K562 (cell line): Measurements from ENCODE around the gene ZBED4. TPM values are rescaled to one million over a fixed set of nuclear protein-coding genes. Genes with fewer than 3 reads are reported as not detected.

Source experiments
- CREM ChIP-seq: IDR thresholded peaks from 2 replicates; pipeline ENCODE4 v1.6.1; 2014; ENCODE audit warnings: antibody characterized with exemption, low read depth
- ELF4 ChIP-seq: fragments of 450-650 bp; formaldehyde crosslinking; IDR thresholded peaks from 2 replicates; pipeline ENCODE4 v1.4.0; 2022; ENCODE audit warnings: missing genetic modification characterization
- EZH2 ChIP-seq: IDR thresholded peaks from 2 replicates; pipeline ENCODE4 v1.6.1; 2012; ENCODE audit warnings: low read depth, mild to moderate bottlenecking, inconsistent platforms, low read length, borderline replicate concordance
- FOS ChIP-seq: IDR thresholded peaks from 3 replicates; pipeline ENCODE4 v1.6.1; 2011; ENCODE audit not compliant: insufficient read length; ENCODE audit errors: extremely low read depth
- GATA2 ChIP-seq: sonication (generic); formaldehyde crosslinking; IDR thresholded peaks from 2 replicates; pipeline ENCODE4 v1.4.0; 2020; ENCODE audit warnings: mild to moderate bottlenecking, missing genetic modification reagents
- HNRNPL ChIP-seq: fragments of 200-400 bp; formaldehyde crosslinking; IDR thresholded peaks from 2 replicates; pipeline ENCODE4 v1.6.1; 2017; ENCODE audit warnings: low read depth, mild to moderate bottlenecking, low read length
- ZNF436 ChIP-seq: fragments of 250-450, 450-650 bp; sonication (Bioruptor Pico); formaldehyde crosslinking; IDR thresholded peaks from 2 replicates; pipeline ENCODE4 v1.7.0; 2020; ENCODE audit warnings: mild to moderate bottlenecking
- ZNF584 ChIP-seq: fragments of 200-800 bp; sonication (Bioruptor generic); IDR thresholded peaks from 2 replicates; pipeline ENCODE4 v1.6.1; 2016; ENCODE audit warnings: low read depth, mild to moderate bottlenecking, missing genetic modification characterization, missing compliant biosample characterization
- ZNF764 ChIP-seq: fragments of 250-450 bp; sonication (Bioruptor Pico); IDR thresholded peaks from 2 replicates; pipeline ENCODE4 v1.4.0; 2020; ENCODE audit warnings: low read depth, mild to moderate bottlenecking, moderate library complexity
- polyA plus RNA-seq, 8 experiments: library from polyadenylated mRNA; depleted of rRNA in 4 of 8; stranded (reverse) in 5 of 8; unstranded in 3 of 8; fragments of >200 nt; fragmentation: Nextera tagmentation in 2 of 8; fragmentation: Illumina TruSeq in 1 of 8; extraction: Ambion mirVana in 2 of 8; extraction: Trizol in 1 of 8; gene quantifications; 2 replicates each; pipeline versions ENCODE4 v1.2.1 to v1.2.3, GENCODE V29; 2011 to 2014; ENCODE audit warnings: inconsistent platforms in 1 of 8, missing spikeins in 1 of 8
- total RNA-seq, 7 experiments: library from RNA; depleted of rRNA in 6 of 7; stranded (reverse); fragments of >200 nt in 6 of 7; fragmentation: Illumina TruSeq in 2 of 7; extraction: Trizol in 2 of 7; gene quantifications; 2 replicates each; pipeline versions ENCODE4 v1.2.1 to v1.2.3, GENCODE V29; 2011 to 2021; ENCODE audit warnings: low replicate concordance in 1 of 7
- TF ChIP-seq, protein P1 (sequence below): fragments of 250-450 bp; sonication (Bioruptor Pico); IDR thresholded peaks from 2 replicates; pipeline ENCODE4 v1.8.0; 2021; ENCODE audit warnings: moderate library complexity, mild to moderate bottlenecking, inconsistent platforms
- TF ChIP-seq, protein P2 (sequence below), 3 experiments: IDR thresholded peaks in 2 of 3; conservative IDR thresholded peaks in 1 of 3; 2 replicates each; pipeline ENCODE4 v1.5.1; 2011 to 2012; ENCODE audit warnings: low read length in 3 of 3, mild to moderate bottlenecking in 3 of 3, control low read depth in 2 of 3, improper control_type of control experiment in 1 of 3, inconsistent platforms in 1 of 3, low read depth in 1 of 3, mixed read lengths in 1 of 3, moderate library complexity in 1 of 3; ENCODE audit not compliant: insufficient read depth in 2 of 3
- TF ChIP-seq, protein P3 (sequence below): fragments of 450-650 bp; IDR thresholded peaks from 2 replicates; pipeline ENCODE4 v1.6.1; 2016; ENCODE audit warnings: low read depth
- TF ChIP-seq, protein P4 (sequence below): sonication (generic); formaldehyde crosslinking; IDR thresholded peaks from 2 replicates; pipeline ENCODE4 v1.5.0; 2020; ENCODE audit warnings: missing genetic modification reagents
- TF ChIP-seq, protein P5 (sequence below): fragments of 250-450 bp; sonication (Bioruptor Pico); IDR thresholded peaks from 2 replicates; pipeline ENCODE4 v1.4.0; 2020; ENCODE audit warnings: mild to moderate bottlenecking

Gene ZBED4
- total and polyA plus RNA-seq, 9 of the 15 experiments (the other 6 are each of a cell fraction or from before 2014, with no cell fraction given), result 1.5 to 16.8 (median 7.4) TPM

DNA sequence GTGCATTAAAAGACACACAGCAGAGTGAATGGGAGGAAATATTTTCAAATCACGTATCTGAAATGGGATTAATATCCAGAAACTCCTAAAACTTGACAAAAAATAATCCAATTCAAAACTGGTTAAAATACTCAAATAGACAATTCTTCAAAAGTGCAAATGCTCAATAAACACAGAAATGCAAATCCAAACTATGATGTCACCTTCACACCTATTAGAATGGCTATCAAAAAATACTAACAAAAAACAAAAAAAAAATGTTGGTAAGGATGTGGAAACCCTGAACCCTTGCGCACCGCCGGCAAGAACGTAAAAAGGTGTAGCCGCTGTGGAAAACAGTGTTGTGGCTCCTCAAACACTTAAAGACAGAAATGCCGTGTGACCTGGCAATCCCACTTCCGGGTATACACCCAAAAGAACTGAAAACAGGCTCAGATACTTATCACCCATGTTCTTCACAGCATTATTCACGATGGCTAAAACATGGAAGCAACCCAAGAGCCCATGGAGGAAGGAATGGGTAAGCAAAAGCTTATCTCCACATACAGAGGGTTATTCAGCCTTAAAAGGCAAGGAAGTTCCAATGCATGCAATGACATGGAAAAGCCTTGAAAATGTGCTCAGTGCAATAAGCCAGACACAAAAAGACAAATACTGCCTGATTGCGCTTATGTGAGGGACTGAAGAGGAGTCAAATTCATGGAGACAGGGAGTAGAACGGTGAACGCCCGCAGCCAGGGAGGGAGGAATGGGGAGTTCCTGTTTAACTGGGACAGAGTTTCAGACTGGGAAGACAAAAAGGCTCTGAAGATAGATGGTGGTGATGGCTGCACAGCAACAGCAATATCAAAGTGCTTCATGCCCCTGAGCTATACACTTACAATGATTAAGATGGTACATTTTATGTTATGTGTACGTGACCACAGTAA is 45.6 kb upstream of the ZBED4 start (continued):
- TF ChIP-seq, protein P1, sequence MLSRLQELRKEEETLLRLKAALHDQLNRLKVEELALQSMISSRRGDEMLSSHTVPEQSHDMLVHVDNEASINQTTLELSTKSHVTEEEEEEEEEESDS (CRISPR knock-in tag), result no peak
- TF ChIP-seq, protein P2, sequence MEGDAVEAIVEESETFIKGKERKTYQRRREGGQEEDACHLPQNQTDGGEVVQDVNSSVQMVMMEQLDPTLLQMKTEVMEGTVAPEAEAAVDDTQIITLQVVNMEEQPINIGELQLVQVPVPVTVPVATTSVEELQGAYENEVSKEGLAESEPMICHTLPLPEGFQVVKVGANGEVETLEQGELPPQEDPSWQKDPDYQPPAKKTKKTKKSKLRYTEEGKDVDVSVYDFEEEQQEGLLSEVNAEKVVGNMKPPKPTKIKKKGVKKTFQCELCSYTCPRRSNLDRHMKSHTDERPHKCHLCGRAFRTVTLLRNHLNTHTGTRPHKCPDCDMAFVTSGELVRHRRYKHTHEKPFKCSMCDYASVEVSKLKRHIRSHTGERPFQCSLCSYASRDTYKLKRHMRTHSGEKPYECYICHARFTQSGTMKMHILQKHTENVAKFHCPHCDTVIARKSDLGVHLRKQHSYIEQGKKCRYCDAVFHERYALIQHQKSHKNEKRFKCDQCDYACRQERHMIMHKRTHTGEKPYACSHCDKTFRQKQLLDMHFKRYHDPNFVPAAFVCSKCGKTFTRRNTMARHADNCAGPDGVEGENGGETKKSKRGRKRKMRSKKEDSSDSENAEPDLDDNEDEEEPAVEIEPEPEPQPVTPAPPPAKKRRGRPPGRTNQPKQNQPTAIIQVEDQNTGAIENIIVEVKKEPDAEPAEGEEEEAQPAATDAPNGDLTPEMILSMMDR (IDR thresholded peaks at IDR 0.05 in 2 of 3, conservative IDR thresholded peaks at IDR 0.05 in 1 of 3; ENCODE audit: insufficient read depth in 2 of 3, low read depth in 1 of 3, low read length in 3 of 3), result no peak
- TF ChIP-seq ZNF764 (CRISPR knock-in tag) (peak; percentile 78; the same call in 1 of the 2 replicates), HNRNPL (no peak), EZH2 (no peak), FOS (no peak), ZNF584 (CRISPR knock-in tag) (peak; percentile 78; the same call in 1 of the 2 replicates), ELF4 (peak; percentile 89), GATA2 (CRISPR knock-in tag) (peak; percentile 85), ZNF436 (CRISPR knock-in tag) (no peak), CREM (0 out of 2 replicates have a peak, but pooled peaks have one; percentile 42)
- TF ChIP-seq, protein P3, sequence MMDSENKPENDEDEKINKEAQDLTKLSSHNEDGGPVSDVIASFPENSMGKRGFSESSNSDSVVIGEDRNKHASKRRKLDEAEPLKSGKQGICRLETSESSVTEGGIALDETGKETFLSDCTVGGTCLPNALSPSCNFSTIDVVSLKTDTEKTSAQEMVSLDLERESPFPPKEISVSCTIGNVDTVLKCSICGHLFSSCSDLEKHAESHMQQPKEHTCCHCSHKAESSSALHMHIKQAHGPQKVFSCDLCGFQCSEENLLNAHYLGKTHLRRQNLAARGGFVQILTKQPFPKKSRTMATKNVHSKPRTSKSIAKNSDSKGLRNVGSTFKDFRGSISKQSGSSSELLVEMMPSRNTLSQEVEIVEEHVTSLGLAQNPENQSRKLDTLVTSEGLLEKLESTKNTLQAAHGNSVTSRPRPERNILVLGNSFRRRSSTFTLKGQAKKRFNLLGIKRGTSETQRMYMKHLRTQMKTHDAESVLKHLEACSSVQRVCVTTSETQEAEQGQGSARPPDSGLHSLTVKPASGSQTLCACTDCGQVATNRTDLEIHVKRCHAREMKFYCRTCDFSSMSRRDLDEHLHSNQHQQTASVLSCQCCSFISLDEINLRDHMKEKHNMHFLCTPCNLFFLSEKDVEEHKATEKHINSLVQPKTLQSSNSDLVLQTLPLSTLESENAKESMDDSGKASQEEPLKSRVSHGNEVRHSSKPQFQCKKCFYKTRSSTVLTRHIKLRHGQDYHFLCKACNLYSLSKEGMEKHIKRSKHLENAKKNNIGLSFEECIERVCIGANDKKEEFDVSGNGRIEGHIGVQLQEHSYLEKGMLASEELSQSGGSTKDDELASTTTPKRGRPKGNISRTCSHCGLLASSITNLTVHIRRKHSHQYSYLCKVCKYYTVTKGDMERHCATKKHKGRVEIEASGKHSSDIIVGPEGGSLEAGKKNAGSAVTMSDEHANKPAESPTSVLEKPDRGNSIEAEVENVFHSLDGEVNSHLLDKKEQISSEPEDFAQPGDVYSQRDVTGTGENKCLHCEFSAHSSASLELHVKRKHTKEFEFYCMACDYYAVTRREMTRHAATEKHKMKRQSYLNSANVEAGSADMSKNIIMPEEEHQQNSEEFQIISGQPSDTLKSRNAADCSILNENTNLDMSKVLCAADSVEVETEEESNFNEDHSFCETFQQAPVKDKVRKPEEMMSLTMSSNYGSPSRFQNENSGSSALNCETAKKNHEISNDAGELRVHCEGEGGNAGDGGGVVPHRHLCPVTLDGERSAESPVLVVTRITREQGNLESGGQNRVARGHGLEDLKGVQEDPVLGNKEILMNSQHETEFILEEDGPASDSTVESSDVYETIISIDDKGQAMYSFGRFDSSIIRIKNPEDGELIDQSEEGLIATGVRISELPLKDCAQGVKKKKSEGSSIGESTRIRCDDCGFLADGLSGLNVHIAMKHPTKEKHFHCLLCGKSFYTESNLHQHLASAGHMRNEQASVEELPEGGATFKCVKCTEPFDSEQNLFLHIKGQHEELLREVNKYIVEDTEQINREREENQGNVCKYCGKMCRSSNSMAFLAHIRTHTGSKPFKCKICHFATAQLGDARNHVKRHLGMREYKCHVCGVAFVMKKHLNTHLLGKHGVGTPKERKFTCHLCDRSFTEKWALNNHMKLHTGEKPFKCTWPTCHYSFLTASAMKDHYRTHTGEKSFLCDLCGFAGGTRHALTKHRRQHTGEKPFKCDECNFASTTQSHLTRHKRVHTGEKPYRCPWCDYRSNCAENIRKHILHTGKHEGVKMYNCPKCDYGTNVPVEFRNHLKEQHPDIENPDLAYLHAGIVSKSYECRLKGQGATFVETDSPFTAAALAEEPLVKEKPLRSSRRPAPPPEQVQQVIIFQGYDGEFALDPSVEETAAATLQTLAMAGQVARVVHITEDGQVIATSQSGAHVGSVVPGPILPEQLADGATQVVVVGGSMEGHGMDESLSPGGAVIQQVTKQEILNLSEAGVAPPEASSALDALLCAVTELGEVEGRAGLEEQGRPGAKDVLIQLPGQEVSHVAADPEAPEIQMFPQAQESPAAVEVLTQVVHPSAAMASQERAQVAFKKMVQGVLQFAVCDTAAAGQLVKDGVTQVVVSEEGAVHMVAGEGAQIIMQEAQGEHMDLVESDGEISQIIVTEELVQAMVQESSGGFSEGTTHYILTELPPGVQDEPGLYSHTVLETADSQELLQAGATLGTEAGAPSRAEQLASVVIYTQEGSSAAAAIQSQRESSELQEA, result no peak
- TF ChIP-seq, protein P4, sequence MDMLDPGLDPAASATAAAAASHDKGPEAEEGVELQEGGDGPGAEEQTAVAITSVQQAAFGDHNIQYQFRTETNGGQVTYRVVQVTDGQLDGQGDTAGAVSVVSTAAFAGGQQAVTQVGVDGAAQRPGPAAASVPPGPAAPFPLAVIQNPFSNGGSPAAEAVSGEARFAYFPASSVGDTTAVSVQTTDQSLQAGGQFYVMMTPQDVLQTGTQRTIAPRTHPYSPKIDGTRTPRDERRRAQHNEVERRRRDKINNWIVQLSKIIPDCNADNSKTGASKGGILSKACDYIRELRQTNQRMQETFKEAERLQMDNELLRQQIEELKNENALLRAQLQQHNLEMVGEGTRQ (CRISPR knock-in tag), result no peak
- TF ChIP-seq, protein P5, sequence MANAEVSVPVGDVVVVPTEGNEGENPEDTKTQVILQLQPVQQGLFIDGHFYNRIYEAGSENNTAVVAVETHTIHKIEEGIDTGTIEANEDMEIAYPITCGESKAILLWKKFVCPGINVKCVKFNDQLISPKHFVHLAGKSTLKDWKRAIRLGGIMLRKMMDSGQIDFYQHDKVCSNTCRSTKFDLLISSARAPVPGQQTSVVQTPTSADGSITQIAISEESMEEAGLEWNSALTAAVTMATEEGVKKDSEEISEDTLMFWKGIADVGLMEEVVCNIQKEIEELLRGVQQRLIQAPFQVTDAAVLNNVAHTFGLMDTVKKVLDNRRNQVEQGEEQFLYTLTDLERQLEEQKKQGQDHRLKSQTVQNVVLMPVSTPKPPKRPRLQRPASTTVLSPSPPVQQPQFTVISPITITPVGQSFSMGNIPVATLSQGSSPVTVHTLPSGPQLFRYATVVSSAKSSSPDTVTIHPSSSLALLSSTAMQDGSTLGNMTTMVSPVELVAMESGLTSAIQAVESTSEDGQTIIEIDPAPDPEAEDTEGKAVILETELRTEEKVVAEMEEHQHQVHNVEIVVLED (CRISPR knock-in tag), result no peak
